Spleen (tissue), 11 donors: Measurements from ENCODE around the gene FLYWCH1. TPM values are rescaled to one million over a fixed set of nuclear protein-coding genes. Genes with fewer than 3 reads are reported as not detected.

ENCODE experiments used
- DNase-seq: peaks from one replicate; pipeline ENCODE4 v3.0.0-alpha.2; 2020
- H3K27ac ChIP-seq, 8 donors: fragments of 200-600 bp; sonication (generic) in 7 of 8; 1 replicate in 4 of 8; 2 replicates in 4 of 8; pipeline versions ENCODE4 v1.5.0 to v1.8.0; 2016 to 2021; ENCODE audit warnings: inconsistent platforms in 4 of 8, mild to moderate bottlenecking in 4 of 8, moderate library complexity in 1 of 8
- H3K27me3 ChIP-seq, 7 donors: fragments of 200-600 bp; sonication (generic) in 6 of 7; replicated peaks in 1 of 7; 1 replicate in 4 of 7; 2 replicates in 3 of 7; pipeline versions ENCODE4 v1.5.0 to v1.8.0; 2016 to 2021; ENCODE audit warnings: inconsistent platforms in 3 of 7, mild to moderate bottlenecking in 1 of 7
- H3K36me3 ChIP-seq, 6 donors: fragments of 200-600 bp; sonication (generic) in 5 of 6; 1 replicate in 4 of 6; 2 replicates in 2 of 6; pipeline versions ENCODE4 v1.5.0 to v1.8.0; 2016 to 2021; ENCODE audit warnings: inconsistent platforms in 2 of 6
- H3K4me1 ChIP-seq, 6 donors: fragments of 200-600 bp; sonication (generic) in 5 of 6; 1 replicate in 3 of 6; 2 replicates in 3 of 6; pipeline versions ENCODE4 v1.5.0 to v1.8.0; 2016 to 2021; ENCODE audit warnings: inconsistent platforms in 3 of 6
- H3K4me3 ChIP-seq, 8 donors: fragments of 200-600 bp; sonication (generic) in 7 of 8; 1 replicate in 4 of 8; 2 replicates in 4 of 8; pipeline versions ENCODE4 v1.5.0 to v1.8.0; 2016 to 2021; ENCODE audit warnings: inconsistent platforms in 4 of 8, mild to moderate bottlenecking in 4 of 8, moderate library complexity in 2 of 8
- H3K9me3 ChIP-seq, 8 donors: fragments of 200-600 bp; sonication (generic) in 7 of 8; 1 replicate in 4 of 8; 2 replicates in 4 of 8; pipeline versions ENCODE4 v1.5.0 to v1.8.0; 2016 to 2021; ENCODE audit warnings: inconsistent platforms in 4 of 8
- POLR2A ChIP-seq, 3 donors: fragments of 450-650 bp; IDR thresholded peaks; one replicate each; pipeline ENCODE4 v1.5.1; 2017; ENCODE audit warnings: antibody characterized with exemption in 3 of 3, mild to moderate bottlenecking in 1 of 3
- POLR2AphosphoS5 ChIP-seq, 3 donors: sonication (generic); formaldehyde crosslinking; IDR thresholded peaks; one replicate each; pipeline ENCODE4 v1.5.1; 2017; ENCODE audit warnings: antibody characterized with exemption in 3 of 3
- WGBS, 5 donors: extraction: QIAGEN DNeasy Blood & Tissue Kit in 3 of 5; methylation state at CpG; one replicate each; pipeline versions ENCODE4 v1.1.5 to v1.1.7; 2013 to 2018; 5-methylcytosine and 5-hydroxymethylcytosine counted together
- intact Hi-C: fragments of 100-400 bp; cut with DNase I; formaldehyde crosslinking; loops from one replicate; pipeline ENCODE4 v1.15.0; 2023; ENCODE audit warnings: low total_unique reads
- polyA plus RNA-seq, 3 donors: library from polyadenylated mRNA; stranded (reverse); fragments of 200-250 nt; gene quantifications; one replicate each; pipeline ENCODE4 v1.2.1, GENCODE V29; 2013
- total RNA-seq, 7 donors: library from RNA; depleted of rRNA in 3 of 7; stranded (reverse); fragments of >200 nt in 3 of 7; fragmentation: NEBNext Ultra II Directional in 4 of 7; extraction: Animal tissue kit (Norgen Biotek cat#: 25700) in 4 of 7; gene quantifications; one replicate each; pipeline versions ENCODE4 v1.1.0 to v1.2.1, GENCODE V29; 2016 to 2021
- TF ChIP-seq, protein P1 (sequence below), 11 experiments: fragments of 200-600 bp in 7 of 11; fragments of 450-650 bp in 4 of 11; sonication (generic) in 4 of 11; IDR thresholded peaks in 8 of 11; conservative IDR thresholded peaks in 3 of 11; 1 replicate in 7 of 11; 2 replicates in 4 of 11; pipeline versions ENCODE4 v1.4.0 to v1.8.0; 2016 to 2021; ENCODE audit warnings: antibody characterized with exemption in 11 of 11, inconsistent platforms in 4 of 11, mild to moderate bottlenecking in 1 of 11
- donor health status: healthy with polysubstance abuse.
- donor health status: DM: no; HTN: no; CAD: no; lungs with moderate emphysema.
- donor health status: DM: no; HTN: no; CAD: no.
- donor health status: Bipolar disorder and iron deficiency.
- donor health status: healthy.
- donor health status: DM: no; HTN: no; CAD: no.
- donor health status: DM: yes; HTN: yes; CAD: no.

The FLYWCH1 gene
- total and polyA plus RNA-seq, 10 donors = 14.0 to 79.3 (median 53.1) TPM

DNA sequence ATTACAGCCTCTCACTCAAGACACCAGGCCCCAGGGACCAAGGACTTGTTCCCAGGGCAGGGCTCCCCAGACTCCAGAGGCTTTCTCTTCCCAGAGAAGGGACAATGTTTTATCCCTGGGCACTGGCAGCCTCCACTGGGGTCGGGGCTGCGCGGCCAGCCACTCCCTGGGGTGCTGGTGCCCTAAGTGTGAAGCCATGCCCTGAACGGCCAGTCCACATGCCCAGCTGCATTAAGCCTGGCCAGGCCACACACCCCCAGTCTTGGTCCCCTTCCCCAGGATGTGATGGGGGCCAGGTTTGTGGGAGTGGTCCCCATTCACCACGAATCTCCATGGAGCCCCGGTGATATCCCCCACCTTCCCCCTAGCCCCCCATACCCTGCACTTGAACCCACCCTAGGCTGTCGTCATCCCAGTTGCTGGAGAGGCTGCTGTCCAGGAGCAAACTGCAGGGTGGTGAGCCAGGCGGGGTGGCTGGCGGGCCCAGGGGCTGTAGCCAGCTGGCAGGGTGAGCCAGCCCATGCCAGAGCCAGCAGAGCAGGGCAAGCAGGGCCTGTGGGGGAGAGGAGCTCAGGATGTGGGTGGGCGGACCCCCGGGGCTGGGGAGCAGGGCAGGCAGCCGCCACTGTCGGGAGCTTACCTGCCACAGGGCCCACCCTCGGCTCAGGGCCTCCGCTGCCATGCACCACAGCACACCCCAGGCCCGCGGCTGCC lies 62.0 kb downstream of the FLYWCH1 start:
- H3K36me3 ChIP-seq = peaks cover 0 to 65% (median 0%) of the 10 kb centered on the region in 6 donors
- peaks cover 6 to 29% (median 20%) of the 10 kb centered on the region in 6 donors for H3K4me1 ChIP-seq
- intact Hi-C loops = no loop called here
- DNase-seq = no peak
- no peak overlapping the region for H3K4me3 ChIP-seq
- H3K9me3 ChIP-seq = no peaks in the 10 kb centered on the region
- WGBS, 5 donors = 83 to 97% (median 86%) methylated on average over 5 to 17 of the region's 17 CpGs
- TF ChIP-seq POLR2A (IDR thresholded peaks at IDR 0.05) (no peak), POLR2AphosphoS5 (IDR thresholded peaks at IDR 0.05) (no peak)
- TF ChIP-seq, protein P1, sequence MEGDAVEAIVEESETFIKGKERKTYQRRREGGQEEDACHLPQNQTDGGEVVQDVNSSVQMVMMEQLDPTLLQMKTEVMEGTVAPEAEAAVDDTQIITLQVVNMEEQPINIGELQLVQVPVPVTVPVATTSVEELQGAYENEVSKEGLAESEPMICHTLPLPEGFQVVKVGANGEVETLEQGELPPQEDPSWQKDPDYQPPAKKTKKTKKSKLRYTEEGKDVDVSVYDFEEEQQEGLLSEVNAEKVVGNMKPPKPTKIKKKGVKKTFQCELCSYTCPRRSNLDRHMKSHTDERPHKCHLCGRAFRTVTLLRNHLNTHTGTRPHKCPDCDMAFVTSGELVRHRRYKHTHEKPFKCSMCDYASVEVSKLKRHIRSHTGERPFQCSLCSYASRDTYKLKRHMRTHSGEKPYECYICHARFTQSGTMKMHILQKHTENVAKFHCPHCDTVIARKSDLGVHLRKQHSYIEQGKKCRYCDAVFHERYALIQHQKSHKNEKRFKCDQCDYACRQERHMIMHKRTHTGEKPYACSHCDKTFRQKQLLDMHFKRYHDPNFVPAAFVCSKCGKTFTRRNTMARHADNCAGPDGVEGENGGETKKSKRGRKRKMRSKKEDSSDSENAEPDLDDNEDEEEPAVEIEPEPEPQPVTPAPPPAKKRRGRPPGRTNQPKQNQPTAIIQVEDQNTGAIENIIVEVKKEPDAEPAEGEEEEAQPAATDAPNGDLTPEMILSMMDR (IDR thresholded peaks at IDR 0.05 in 8 of 11, conservative IDR thresholded peaks at IDR 0.05 in 3 of 11) = no peak
- peaks cover 0 to 17% (median 0%) of the 10 kb centered on the region in 7 donors for H3K27me3 ChIP-seq
- no peak overlapping the region for H3K27ac ChIP-seq

DNA sequence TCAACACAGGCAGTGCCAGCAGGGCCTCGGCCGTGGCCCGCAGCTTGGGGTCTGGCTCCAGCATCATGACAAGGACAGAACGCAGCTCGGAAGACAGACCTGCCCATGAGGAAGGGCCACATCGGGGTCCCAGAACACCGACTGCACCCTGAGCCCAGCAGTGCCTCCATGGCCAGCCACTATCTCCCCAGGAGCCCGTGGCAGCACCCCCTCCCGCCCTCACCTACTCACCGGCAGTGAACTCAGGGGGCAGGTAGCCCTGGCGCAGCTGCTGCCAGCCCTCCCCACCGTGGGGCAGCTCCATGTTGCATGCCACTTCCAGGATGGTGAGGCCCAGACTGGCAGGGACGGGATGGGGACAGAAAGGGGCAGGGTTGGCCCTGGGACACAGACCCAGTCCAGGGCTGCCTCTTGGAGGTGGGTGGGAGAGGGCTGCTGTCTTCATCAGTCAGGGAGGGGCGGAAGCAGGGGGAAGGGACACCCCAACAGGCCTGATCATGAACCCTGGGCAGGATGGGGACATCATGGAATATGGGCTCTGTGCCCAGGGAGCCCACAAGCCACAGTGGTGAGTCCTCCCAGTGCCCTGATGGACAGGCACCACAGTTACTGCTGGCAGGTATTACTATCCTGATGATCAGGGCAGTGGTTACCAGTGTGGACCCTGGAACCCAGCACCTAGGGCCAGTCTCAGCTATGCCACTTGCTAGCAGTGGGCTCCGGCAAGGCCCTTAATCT lies 62.8 kb downstream of the FLYWCH1 start:
- H3K27me3 ChIP-seq = peaks cover 0 to 17% (median 2%) of the 10 kb centered on the region in 7 donors
- TF ChIP-seq, protein P1 (IDR thresholded peaks at IDR 0.05 in 8 of 11, conservative IDR thresholded peaks at IDR 0.05 in 3 of 11) = no peak
- TF ChIP-seq POLR2AphosphoS5 (IDR thresholded peaks at IDR 0.05) (no peak), POLR2A (IDR thresholded peaks at IDR 0.05) (no peak)
- H3K9me3 ChIP-seq = no peaks in the 10 kb centered on the region
- WGBS, 5 donors = 85 to 96% (median 92%) methylated on average over 8 to 15 of the region's 15 CpGs
- no peak overlapping the region for H3K4me3 ChIP-seq
- no peak for DNase-seq
- intact Hi-C loops = no loop called here
- peaks cover 0 to 65% (median 0%) of the 10 kb centered on the region in 6 donors for H3K36me3 ChIP-seq
- H3K4me1 ChIP-seq = peaks cover 4 to 30% (median 20%) of the 10 kb centered on the region in 6 donors
- no peak overlapping the region for H3K27ac ChIP-seq

DNA sequence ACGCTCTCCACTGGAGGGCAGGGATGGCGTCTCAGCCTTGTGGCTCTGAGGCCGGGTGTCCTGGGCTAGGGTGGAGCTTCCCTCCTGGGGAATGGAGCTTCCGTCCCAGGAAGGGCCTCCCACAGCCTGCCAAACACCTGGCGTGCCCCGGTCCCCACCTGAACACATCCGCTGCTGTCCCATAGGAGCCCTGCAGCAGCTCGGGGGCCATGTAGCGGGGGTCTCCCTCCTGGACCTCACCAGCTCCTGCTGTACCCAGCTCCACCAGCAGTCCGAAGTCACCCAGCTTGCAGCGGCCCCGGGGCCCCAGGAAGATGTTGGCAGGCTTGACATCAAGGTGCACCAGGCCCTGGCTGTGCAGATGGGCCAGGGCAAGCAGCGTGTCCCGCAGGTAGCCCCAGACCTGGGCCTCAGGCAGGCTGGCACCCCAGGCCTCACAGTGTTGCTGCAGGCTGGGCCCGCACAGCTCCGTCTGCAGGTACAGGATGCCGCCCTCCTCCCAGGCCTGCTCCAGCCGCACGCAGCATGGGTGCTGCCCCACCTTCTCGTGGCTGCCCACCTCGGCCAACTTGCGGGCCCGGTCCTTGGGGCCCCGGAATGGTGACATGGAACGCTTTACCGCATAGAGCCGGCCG lies 63.5 kb downstream of the FLYWCH1 start:
- intact Hi-C loops = no loop called here
- WGBS, 5 donors = 94 to 97% (median 96%) methylated on average over 11 to 28 of the region's 28 CpGs

More for the DNA sequence above, 63.5 kb downstream of the FLYWCH1 start:
- peaks cover 2 to 30% (median 20%) of the 10 kb centered on the region in 6 donors for H3K4me1 ChIP-seq
- TF ChIP-seq POLR2AphosphoS5 (IDR thresholded peaks at IDR 0.05) (no peak), POLR2A (IDR thresholded peaks at IDR 0.05) (no peak)
- TF ChIP-seq, protein P1 (IDR thresholded peaks at IDR 0.05 in 8 of 11, conservative IDR thresholded peaks at IDR 0.05 in 3 of 11) = no peak
- no peak overlapping the region for H3K4me3 ChIP-seq
- peaks cover 0 to 16% (median 5%) of the 10 kb centered on the region in 7 donors for H3K27me3 ChIP-seq
- DNase-seq = no peak
- peaks cover 0 to 65% (median 0%) of the 10 kb centered on the region in 6 donors for H3K36me3 ChIP-seq
- no peak overlapping the region for H3K27ac ChIP-seq
- H3K9me3 ChIP-seq = no peaks in the 10 kb centered on the region
